HepG2 (cell line): ENCODE results near the gene TOM1L2.
"Not testable (repeated sequence)": the region's sequence is repeated elsewhere in the genome, so short reads cannot be mapped to it uniquely, and the experiment has no call there.

Experiments used
- BRD4 ChIP-seq: sonication (generic); formaldehyde crosslinking; IDR thresholded peaks from 2 replicates; pipeline ENCODE4 v1.4.0; 2020; ENCODE audit warnings: missing genetic modification reagents
- FOXP1 ChIP-seq, 2 experiments: fragments of 450-650 bp in 1 of 2; IDR thresholded peaks; 2 replicates each; pipeline ENCODE4 v1.6.1; 2017 to 2018; ENCODE audit warnings: antibody characterized with exemption in 1 of 2
- MAFK ChIP-seq, 2 experiments: IDR thresholded peaks in 1 of 2; conservative IDR thresholded peaks in 1 of 2; 2 replicates each; pipeline ENCODE4 v1.6.1; 2011; ENCODE audit warnings: improper control_type of control experiment in 2 of 2, low read length in 2 of 2
- MTA1 ChIP-seq: sonication (generic); formaldehyde crosslinking; IDR thresholded peaks from 2 replicates; pipeline ENCODE4 v1.4.0; 2020; ENCODE audit warnings: missing genetic modification reagents, mild to moderate bottlenecking, borderline replicate concordance
- NCOR1 ChIP-seq: fragments of 200-600 bp; sonication (generic); IDR thresholded peaks from 2 replicates; pipeline ENCODE4 v1.7.0; 2017; ENCODE audit warnings: antibody characterized with exemption, low read length, borderline replicate concordance
- POLR2A ChIP-seq, 2 experiments: IDR thresholded peaks; 2 replicates each; pipeline ENCODE4 v1.6.1; 2011; ENCODE audit warnings: low read depth in 2 of 2, low read length in 2 of 2, mild to moderate bottlenecking in 1 of 2, moderate library complexity in 1 of 2; ENCODE audit not compliant: insufficient read depth in 1 of 2
- SALL1 ChIP-seq: sonication (generic); formaldehyde crosslinking; IDR thresholded peaks from 2 replicates; pipeline ENCODE4 v1.8.0; 2022; ENCODE audit warnings: mild to moderate bottlenecking, missing genetic modification reagents
- ZNF282 ChIP-seq: fragments of 450-650 bp; IDR thresholded peaks from 2 replicates; pipeline ENCODE4 v1.6.1; 2018; ENCODE audit not compliant: partially characterized antibody
- ZNF3 ChIP-seq: IDR thresholded peaks from 2 replicates; pipeline ENCODE4 v1.7.0; 2017; ENCODE audit warnings: inconsistent platforms
- ZNF30 ChIP-seq: sonication (generic); formaldehyde crosslinking; IDR thresholded peaks from 2 replicates; pipeline ENCODE4 v1.5.0; 2020; ENCODE audit warnings: mild to moderate bottlenecking, missing genetic modification reagents
- TF ChIP-seq, protein P1 (sequence below): sonication (generic); formaldehyde crosslinking; IDR thresholded peaks from 2 replicates; pipeline ENCODE4 v1.5.0; 2020; ENCODE audit warnings: mild to moderate bottlenecking, missing genetic modification reagents, moderate library complexity
- TF ChIP-seq, protein P2 (sequence below): sonication (generic); formaldehyde crosslinking; IDR thresholded peaks from 2 replicates; pipeline ENCODE4 v1.9.0; 2022; ENCODE audit warnings: missing genetic modification reagents, mild to moderate bottlenecking, borderline replicate concordance

DNA sequence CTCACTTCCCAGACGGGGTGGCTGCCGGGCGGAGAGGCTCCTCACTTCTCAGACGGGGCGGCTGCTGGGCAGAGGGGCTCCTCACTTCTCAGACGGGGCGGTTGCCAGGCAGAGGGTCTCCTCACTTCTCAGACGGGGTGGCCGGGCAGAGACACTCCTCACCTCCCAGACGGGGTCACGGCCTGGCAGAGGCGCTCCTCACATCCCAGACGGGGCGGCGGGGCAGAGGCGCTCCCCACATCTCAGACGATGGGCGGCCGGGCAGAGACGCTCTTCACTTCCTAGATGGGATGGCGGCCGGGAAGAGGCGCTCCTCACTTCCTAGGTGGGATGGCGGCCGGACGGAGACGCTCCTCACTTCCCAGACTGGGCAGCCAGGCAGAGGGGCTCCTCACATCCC lies 59.9 kb downstream of the TOM1L2 start:
- TF ChIP-seq NCOR1; ZNF30 (CRISPR knock-in tag); MAFK (conservative IDR thresholded peaks at IDR 0.05 in 1 of 2, IDR thresholded peaks at IDR 0.05 in 1 of 2; ENCODE audit: low read length in 2 of 2); FOXP1 (IDR thresholded peaks at IDR 0.05); FOXP1 (CRISPR knock-in tag; IDR thresholded peaks at IDR 0.05); POLR2A (IDR thresholded peaks at IDR 0.05; ENCODE audit: insufficient read depth in 1 of 2, low read depth in 2 of 2, low read length in 2 of 2); ZNF282; BRD4 (CRISPR knock-in tag); SALL1 (CRISPR knock-in tag); MTA1; ZNF3 (CRISPR knock-in tag): not testable (repeated sequence)
- TF ChIP-seq, protein P1, sequence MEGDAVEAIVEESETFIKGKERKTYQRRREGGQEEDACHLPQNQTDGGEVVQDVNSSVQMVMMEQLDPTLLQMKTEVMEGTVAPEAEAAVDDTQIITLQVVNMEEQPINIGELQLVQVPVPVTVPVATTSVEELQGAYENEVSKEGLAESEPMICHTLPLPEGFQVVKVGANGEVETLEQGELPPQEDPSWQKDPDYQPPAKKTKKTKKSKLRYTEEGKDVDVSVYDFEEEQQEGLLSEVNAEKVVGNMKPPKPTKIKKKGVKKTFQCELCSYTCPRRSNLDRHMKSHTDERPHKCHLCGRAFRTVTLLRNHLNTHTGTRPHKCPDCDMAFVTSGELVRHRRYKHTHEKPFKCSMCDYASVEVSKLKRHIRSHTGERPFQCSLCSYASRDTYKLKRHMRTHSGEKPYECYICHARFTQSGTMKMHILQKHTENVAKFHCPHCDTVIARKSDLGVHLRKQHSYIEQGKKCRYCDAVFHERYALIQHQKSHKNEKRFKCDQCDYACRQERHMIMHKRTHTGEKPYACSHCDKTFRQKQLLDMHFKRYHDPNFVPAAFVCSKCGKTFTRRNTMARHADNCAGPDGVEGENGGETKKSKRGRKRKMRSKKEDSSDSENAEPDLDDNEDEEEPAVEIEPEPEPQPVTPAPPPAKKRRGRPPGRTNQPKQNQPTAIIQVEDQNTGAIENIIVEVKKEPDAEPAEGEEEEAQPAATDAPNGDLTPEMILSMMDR, result not testable (repeated sequence)
- TF ChIP-seq, protein P2, sequence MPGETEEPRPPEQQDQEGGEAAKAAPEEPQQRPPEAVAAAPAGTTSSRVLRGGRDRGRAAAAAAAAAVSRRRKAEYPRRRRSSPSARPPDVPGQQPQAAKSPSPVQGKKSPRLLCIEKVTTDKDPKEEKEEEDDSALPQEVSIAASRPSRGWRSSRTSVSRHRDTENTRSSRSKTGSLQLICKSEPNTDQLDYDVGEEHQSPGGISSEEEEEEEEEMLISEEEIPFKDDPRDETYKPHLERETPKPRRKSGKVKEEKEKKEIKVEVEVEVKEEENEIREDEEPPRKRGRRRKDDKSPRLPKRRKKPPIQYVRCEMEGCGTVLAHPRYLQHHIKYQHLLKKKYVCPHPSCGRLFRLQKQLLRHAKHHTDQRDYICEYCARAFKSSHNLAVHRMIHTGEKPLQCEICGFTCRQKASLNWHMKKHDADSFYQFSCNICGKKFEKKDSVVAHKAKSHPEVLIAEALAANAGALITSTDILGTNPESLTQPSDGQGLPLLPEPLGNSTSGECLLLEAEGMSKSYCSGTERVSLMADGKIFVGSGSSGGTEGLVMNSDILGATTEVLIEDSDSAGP (CRISPR knock-in tag), result not testable (repeated sequence)
